ENCODE results near the gene CROCC. TPM values are rescaled to one million over a fixed set of nuclear protein-coding genes. Genes with fewer than 3 reads are reported as not detected.

CROCC gene
- total RNA-seq, 4 donors from 2014 or later = 22.3 to 164 (median 68.4) TPM

DNA sequence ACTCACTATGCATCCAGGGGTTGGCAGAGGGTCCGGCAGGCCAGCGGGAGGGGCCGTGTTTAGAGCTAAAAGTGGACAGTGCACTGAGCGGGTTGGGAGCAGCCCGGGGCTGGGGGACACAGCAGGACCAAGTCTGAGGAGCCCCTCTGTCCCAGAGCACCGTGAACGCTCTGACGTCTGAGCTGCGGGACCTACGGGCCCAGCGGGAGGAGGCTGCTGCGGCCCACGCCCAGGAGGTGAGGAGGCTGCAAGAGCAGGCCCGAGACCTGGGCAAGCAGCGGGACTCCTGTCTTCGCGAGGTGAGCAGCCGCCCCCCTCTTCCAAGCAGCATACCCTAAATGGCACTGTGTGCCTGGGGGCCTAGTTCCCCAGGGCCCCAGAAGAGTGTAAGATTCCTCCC lies 32.8 kb downstream of the CROCC start:
- H3K4me1 ChIP-seq = peaks cover 0 to 3% (median 0%) of the 10 kb centered on the region in 4 donors
- no peak overlapping the region for H3K27ac ChIP-seq
- H3K27me3 ChIP-seq = no peaks in the 10 kb centered on the region
- H3K4me3 ChIP-seq = no peak overlapping the region
- TF ChIP-seq, protein P1, sequence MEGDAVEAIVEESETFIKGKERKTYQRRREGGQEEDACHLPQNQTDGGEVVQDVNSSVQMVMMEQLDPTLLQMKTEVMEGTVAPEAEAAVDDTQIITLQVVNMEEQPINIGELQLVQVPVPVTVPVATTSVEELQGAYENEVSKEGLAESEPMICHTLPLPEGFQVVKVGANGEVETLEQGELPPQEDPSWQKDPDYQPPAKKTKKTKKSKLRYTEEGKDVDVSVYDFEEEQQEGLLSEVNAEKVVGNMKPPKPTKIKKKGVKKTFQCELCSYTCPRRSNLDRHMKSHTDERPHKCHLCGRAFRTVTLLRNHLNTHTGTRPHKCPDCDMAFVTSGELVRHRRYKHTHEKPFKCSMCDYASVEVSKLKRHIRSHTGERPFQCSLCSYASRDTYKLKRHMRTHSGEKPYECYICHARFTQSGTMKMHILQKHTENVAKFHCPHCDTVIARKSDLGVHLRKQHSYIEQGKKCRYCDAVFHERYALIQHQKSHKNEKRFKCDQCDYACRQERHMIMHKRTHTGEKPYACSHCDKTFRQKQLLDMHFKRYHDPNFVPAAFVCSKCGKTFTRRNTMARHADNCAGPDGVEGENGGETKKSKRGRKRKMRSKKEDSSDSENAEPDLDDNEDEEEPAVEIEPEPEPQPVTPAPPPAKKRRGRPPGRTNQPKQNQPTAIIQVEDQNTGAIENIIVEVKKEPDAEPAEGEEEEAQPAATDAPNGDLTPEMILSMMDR (IDR thresholded peaks at IDR 0.05) = no peak
- TF ChIP-seq EP300 (IDR thresholded peaks at IDR 0.05) (no peak), POLR2A (IDR thresholded peaks at IDR 0.05) (no peak)
- WGBS, 2 donors = 90 to 97% methylated on average over 5 to 12 of the region's 18 CpGs
- no peak for DNase-seq (ENCODE audit: low spot score in 2 of 2)
- H3K36me3 ChIP-seq = peaks cover 0 to 55% (median 0%) of the 10 kb centered on the region in 3 donors
- H3K9me3 ChIP-seq = no peaks in the 10 kb centered on the region

DNA sequence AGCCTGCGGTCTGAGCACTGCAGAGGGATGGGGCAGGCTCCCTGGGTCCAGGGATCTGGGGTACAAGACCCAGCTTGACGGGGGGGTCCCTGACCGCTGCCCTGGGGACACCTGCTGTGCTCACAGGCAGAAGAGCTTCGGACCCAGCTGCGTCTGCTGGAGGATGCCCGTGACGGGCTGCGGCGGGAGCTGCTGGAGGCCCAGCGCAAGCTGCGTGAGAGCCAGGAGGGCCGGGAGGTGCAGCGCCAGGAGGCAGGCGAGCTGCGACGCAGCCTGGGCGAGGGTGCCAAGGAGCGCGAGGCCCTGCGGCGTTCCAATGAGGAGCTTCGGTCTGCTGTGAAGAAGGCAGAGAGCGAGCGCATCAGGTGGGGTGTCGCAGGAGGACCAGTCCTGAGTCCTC lies 33.5 kb downstream of the CROCC start:
- no peak for DNase-seq (ENCODE audit: low spot score in 2 of 2)
- Histone ChIP-seq H3K27ac (no peak overlapping the region), H3K36me3 (peaks cover 0 to 55% (median 0%) of the 10 kb centered on the region in 3 donors), H3K4me3 (no peak overlapping the region), H3K27me3 (no peaks in the 10 kb centered on the region), H3K9me3 (no peaks in the 10 kb centered on the region), H3K4me1 (peaks cover 0 to 7% (median under 1%) of the 10 kb centered on the region in 4 donors)
- 93 to 95% methylated on average over 24 of the region's 25 CpGs for WGBS, 2 donors
- TF ChIP-seq EP300 (IDR thresholded peaks at IDR 0.05) = no peak
- no peak for TF ChIP-seq POLR2A (IDR thresholded peaks at IDR 0.05)
- TF ChIP-seq, protein P1 (IDR thresholded peaks at IDR 0.05) = no peak

DNA sequence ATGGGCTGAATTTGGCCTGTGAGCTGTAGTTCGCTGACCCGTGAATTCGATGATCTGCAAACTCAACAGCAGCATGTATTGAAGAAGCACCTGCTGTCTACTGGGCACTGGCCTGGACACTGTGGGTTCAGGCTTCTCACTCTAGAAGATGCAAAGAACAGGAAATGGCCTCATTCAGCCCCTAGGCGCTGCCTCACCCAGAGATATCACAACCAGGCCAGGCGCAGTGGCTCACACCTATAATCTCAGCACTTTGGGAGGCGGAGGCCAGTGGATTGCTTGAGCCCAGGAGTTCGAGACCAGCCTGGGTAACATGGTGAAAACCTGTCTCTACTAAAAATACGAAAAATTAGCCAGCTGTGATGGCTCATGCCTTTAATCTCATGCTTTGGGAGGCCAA lies 35.0 kb downstream of the CROCC start:
- TF ChIP-seq EP300 (IDR thresholded peaks at IDR 0.05) (no peak), POLR2A (IDR thresholded peaks at IDR 0.05) (no peak)
- TF ChIP-seq, protein P1 (IDR thresholded peaks at IDR 0.05) = no peak
- H3K9me3 ChIP-seq = no peaks in the 10 kb centered on the region
- no peak overlapping the region for H3K27ac ChIP-seq
- H3K36me3 ChIP-seq = peaks cover 0 to 55% (median 0%) of the 10 kb centered on the region in 3 donors
- DNase-seq (ENCODE audit: low spot score in 2 of 2) = no peak
- H3K27me3 ChIP-seq = no peaks in the 10 kb centered on the region
- WGBS, 2 donors = 88 to 92% methylated on average over 8 of the region's 8 CpGs
- no peak overlapping the region for H3K4me3 ChIP-seq
- H3K4me1 ChIP-seq = peaks cover 0 to 20% (median 11%) of the 10 kb centered on the region in 4 donors

DNA sequence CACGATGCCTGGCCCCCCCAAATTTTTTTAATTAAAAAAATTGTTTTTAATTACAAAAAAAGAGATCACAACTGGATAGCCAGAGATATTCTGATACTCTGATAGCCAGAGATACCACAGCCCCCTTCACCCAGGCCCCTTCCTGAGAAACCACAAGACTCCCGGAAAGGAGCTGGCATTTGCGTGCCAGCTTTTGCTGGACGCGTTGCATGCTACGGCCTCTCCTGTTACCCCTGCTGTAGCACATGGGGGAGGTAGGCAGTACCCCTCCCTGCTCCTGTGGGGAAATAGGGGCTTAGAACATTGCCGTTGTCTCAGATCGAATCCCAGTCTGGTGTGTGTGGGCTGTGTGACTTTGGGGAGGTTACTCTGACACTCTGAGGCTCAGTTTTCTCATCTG lies 36.0 kb downstream of the CROCC start:
- Histone ChIP-seq H3K27ac (no peak overlapping the region), H3K36me3 (peaks cover 0 to 55% (median 0%) of the 10 kb centered on the region in 3 donors), H3K4me1 (peaks cover 0 to 19% (median 11%) of the 10 kb centered on the region in 4 donors), H3K4me3 (no peak overlapping the region), H3K27me3 (no peaks in the 10 kb centered on the region), H3K9me3 (no peaks in the 10 kb centered on the region)
- no peak for DNase-seq (ENCODE audit: low spot score in 2 of 2)
- TF ChIP-seq, protein P1 (IDR thresholded peaks at IDR 0.05) = no peak
- TF ChIP-seq EP300 (IDR thresholded peaks at IDR 0.05) = no peak
- 83 to 90% methylated on average over 8 of the region's 8 CpGs for WGBS, 2 donors

DNA sequence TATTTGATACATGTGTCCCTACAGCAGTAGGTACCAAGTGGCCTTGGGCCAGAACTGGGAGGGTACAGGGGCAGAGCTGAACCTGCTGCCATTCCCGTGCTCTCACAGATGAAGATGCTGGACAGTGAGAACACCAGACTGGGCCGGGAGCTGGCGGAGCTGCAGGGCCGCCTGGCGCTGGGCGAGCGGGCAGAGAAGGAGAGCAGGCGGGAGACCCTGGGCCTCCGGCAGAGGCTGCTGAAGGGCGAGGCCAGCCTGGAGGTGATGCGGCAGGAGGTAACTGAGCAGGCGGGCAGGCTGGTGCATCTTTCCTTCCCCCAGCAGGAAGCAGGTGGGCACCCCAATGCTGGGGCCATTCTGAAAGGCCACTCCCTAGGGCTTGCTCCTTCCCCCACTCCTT lies 36.7 kb downstream of the CROCC start:
- H3K4me3 ChIP-seq = no peak overlapping the region
- no peak for DNase-seq (ENCODE audit: low spot score in 2 of 2)
- WGBS, 2 donors = 90 to 96% methylated on average over 12 of the region's 12 CpGs
- H3K9me3 ChIP-seq = no peaks in the 10 kb centered on the region
- H3K36me3 ChIP-seq = peaks cover 0 to 59% (median 0%) of the 10 kb centered on the region in 3 donors
- H3K27me3 ChIP-seq = no peaks in the 10 kb centered on the region
- no peak for TF ChIP-seq EP300 (IDR thresholded peaks at IDR 0.05)
- no peak for TF ChIP-seq POLR2A (IDR thresholded peaks at IDR 0.05)
- TF ChIP-seq, protein P1 (IDR thresholded peaks at IDR 0.05) = no peak
- H3K4me1 ChIP-seq = peaks cover 0 to 19% (median 11%) of the 10 kb centered on the region in 4 donors
- no peak overlapping the region for H3K27ac ChIP-seq
